Suprapubic skin (tissue), 4 donors: Measurements from ENCODE around the gene NAT9. TPM values are rescaled to one million over a fixed set of nuclear protein-coding genes. Genes with fewer than 3 reads are reported as not detected.

Source experiments
- DNase-seq, 2 donors: peaks; one replicate each; pipeline ENCODE4 v3.0.0-alpha.2; 2019; ENCODE audit warnings: low spot score in 2 of 2
- H3K27ac ChIP-seq: fragments of 200-600 bp; sonication (generic); one replicate; pipeline ENCODE4 v1.5.1; 2019
- H3K27me3 ChIP-seq: fragments of 200-600 bp; sonication (generic); one replicate; pipeline ENCODE4 v1.5.1; 2019
- H3K36me3 ChIP-seq: fragments of 200-600 bp; sonication (generic); one replicate; pipeline ENCODE4 v1.5.1; 2019
- H3K4me1 ChIP-seq: fragments of 200-600 bp; sonication (generic); one replicate; pipeline ENCODE4 v1.5.1; 2019
- H3K4me3 ChIP-seq: fragments of 200-600 bp; sonication (generic); one replicate; pipeline ENCODE4 v1.5.1; 2019; ENCODE audit warnings: mild to moderate bottlenecking
- H3K9me3 ChIP-seq: fragments of 200-600 bp; sonication (generic); one replicate; pipeline ENCODE4 v1.5.1; 2019
- CTCF ChIP-seq, 2 donors: fragments of 200-600 bp in 1 of 2; fragments of 450-650 bp in 1 of 2; sonication (generic) in 1 of 2; IDR thresholded peaks; one replicate each; pipeline ENCODE4 v1.5.1; 2016 to 2019; ENCODE audit warnings: antibody characterized with exemption in 2 of 2, mild to moderate bottlenecking in 1 of 2, moderate library complexity in 1 of 2
- EP300 ChIP-seq: sonication (generic); formaldehyde crosslinking; IDR thresholded peaks from one replicate; pipeline ENCODE4 v1.6.1; 2017; ENCODE audit warnings: antibody characterized with exemption
- POLR2A ChIP-seq, 2 donors: fragments of 450-650 bp; IDR thresholded peaks; one replicate each; pipeline ENCODE4 v1.6.1; 2017; ENCODE audit warnings: antibody characterized with exemption in 2 of 2, mild to moderate bottlenecking in 2 of 2, moderate library complexity in 2 of 2
- POLR2AphosphoS5 ChIP-seq, 3 donors: sonication (generic); formaldehyde crosslinking; IDR thresholded peaks; one replicate each; pipeline ENCODE4 v1.6.1; 2017; ENCODE audit warnings: antibody characterized with exemption in 3 of 3
- WGBS: methylation state at CpG from one replicate; pipeline ENCODE4 v1.1.5; 2018; 5-methylcytosine and 5-hydroxymethylcytosine counted together
- total RNA-seq, 4 donors: library from RNA; depleted of rRNA; stranded (reverse); fragments of >200 nt; gene quantifications; one replicate each; pipeline ENCODE4 v1.1.0, GENCODE V29; 2016

The NAT9 gene
- total RNA-seq, 4 donors from 2014 or later = 21.0 to 32.7 (median 24.4) TPM

GRCh38 chr17:74729368-74729767 is 46.8 kb downstream of the NAT9 start:
- no peak for DNase-seq
- peaks cover 11% of the 10 kb centered on the region for H3K27me3 ChIP-seq
- TF ChIP-seq CTCF (IDR thresholded peaks at IDR 0.05) (no peak), POLR2AphosphoS5 (IDR thresholded peaks at IDR 0.05) (no peak), POLR2A (IDR thresholded peaks at IDR 0.05) (no peak), EP300 (no peak)
- 86% methylated on average over 2 of the region's 5 CpGs for WGBS
- no peaks in the 10 kb centered on the region for H3K36me3 ChIP-seq
- no peaks in the 10 kb centered on the region for H3K9me3 ChIP-seq
- no peak overlapping the region for H3K4me3 ChIP-seq
- H3K4me1 ChIP-seq = no peaks in the 10 kb centered on the region
- no peak overlapping the region for H3K27ac ChIP-seq

- peaks cover 10% of the 10 kb centered on the region for H3K27me3 ChIP-seq
- no peak overlapping the region for H3K27ac ChIP-seq
- no peaks in the 10 kb centered on the region for H3K9me3 ChIP-seq
- 85% methylated on average over 3 of the region's 3 CpGs for WGBS
- no peaks in the 10 kb centered on the region for H3K36me3 ChIP-seq
- no peak for DNase-seq
- no peak for TF ChIP-seq EP300
- TF ChIP-seq POLR2AphosphoS5 (IDR thresholded peaks at IDR 0.05) = no peak
- TF ChIP-seq POLR2A (IDR thresholded peaks at IDR 0.05) = no peak
- no peak for TF ChIP-seq CTCF (IDR thresholded peaks at IDR 0.05)
- H3K4me1 ChIP-seq = no peaks in the 10 kb centered on the region
- no peak overlapping the region for H3K4me3 ChIP-seq
Measured at GRCh38 chr17:74728702-74729075, 47.5 kb downstream of the NAT9 start.

- no peak overlapping the region for H3K4me3 ChIP-seq
- no peak for DNase-seq
- H3K27ac ChIP-seq = no peak overlapping the region
- no peaks in the 10 kb centered on the region for H3K36me3 ChIP-seq
- peaks cover 8% of the 10 kb centered on the region for H3K27me3 ChIP-seq
- no peaks in the 10 kb centered on the region for H3K4me1 ChIP-seq
- H3K9me3 ChIP-seq = no peaks in the 10 kb centered on the region
- WGBS = 93% methylated on average over 3 of the region's 3 CpGs
- TF ChIP-seq EP300 (no peak), POLR2A (IDR thresholded peaks at IDR 0.05) (no peak), CTCF (IDR thresholded peaks at IDR 0.05) (no peak), POLR2AphosphoS5 (IDR thresholded peaks at IDR 0.05) (no peak)
Measured at GRCh38 chr17:74728033-74728701, 48.0 kb downstream of the NAT9 start.

- Histone ChIP-seq H3K27me3 (no peaks in the 10 kb centered on the region), H3K36me3 (no peaks in the 10 kb centered on the region), H3K4me3 (no peak overlapping the region), H3K9me3 (no peaks in the 10 kb centered on the region), H3K4me1 (no peaks in the 10 kb centered on the region), H3K27ac (no peak overlapping the region)
- TF ChIP-seq CTCF (IDR thresholded peaks at IDR 0.05) = no peak
- 85% methylated on average over 3 of the region's 3 CpGs for WGBS
- DNase-seq = no peak
Measured at GRCh38 chr17:74725111-74725510, 51.0 kb downstream of the NAT9 start.

- WGBS = 76% methylated on average over 5 of the region's 5 CpGs
- no peak for DNase-seq
- no peak overlapping the region for H3K27ac ChIP-seq
- H3K27me3 ChIP-seq = no peaks in the 10 kb centered on the region
- TF ChIP-seq EP300 (no peak), CTCF (IDR thresholded peaks at IDR 0.05) (no peak), POLR2A (IDR thresholded peaks at IDR 0.05) (no peak), POLR2AphosphoS5 (IDR thresholded peaks at IDR 0.05) (no peak)
- no peaks in the 10 kb centered on the region for H3K4me1 ChIP-seq
- H3K9me3 ChIP-seq = no peaks in the 10 kb centered on the region
- no peaks in the 10 kb centered on the region for H3K36me3 ChIP-seq
- H3K4me3 ChIP-seq = no peak overlapping the region
Measured at GRCh38 chr17:74723891-74724290, 52.3 kb downstream of the NAT9 start.
